Measurements from ENCODE around the gene DERA.
"Not testable (repeated sequence)": the region's sequence is repeated elsewhere in the genome, so short reads cannot be mapped to it uniquely, and the experiment has no call there.

The DERA gene

DNA sequence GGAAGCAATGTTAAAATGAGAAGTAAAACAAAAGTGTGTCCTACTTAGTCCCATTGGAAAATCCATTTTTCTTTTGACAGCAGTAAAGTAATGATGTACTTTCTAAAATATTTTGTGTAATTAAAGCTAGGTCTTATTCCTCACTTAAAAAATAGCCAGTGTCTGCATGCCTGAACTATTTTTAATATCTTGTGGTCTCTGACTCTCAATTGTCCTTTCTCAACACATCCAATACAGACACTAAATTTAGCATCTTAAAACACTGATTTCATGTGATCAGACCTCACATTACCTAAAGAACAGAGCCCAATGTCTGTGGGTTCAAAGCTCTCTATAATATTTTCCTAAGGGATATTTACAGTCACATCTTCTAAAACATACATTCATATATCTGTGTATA is 108.0 kb downstream of the DERA start:
- Mint-ChIP-seq H3K27me3 (no peaks in the 10 kb centered on the region), H3K36me3 (peaks cover 25% of the 10 kb centered on the region), H3K4me3 (no peak overlapping the region), H3K9me3 (peaks cover 29% of the 10 kb centered on the region), H3K4me1 (no peaks in the 10 kb centered on the region), H3K27ac (no peak overlapping the region)
- DNase-seq: no peak
- CTCF ChIA-PET: no interaction called here

DNA sequence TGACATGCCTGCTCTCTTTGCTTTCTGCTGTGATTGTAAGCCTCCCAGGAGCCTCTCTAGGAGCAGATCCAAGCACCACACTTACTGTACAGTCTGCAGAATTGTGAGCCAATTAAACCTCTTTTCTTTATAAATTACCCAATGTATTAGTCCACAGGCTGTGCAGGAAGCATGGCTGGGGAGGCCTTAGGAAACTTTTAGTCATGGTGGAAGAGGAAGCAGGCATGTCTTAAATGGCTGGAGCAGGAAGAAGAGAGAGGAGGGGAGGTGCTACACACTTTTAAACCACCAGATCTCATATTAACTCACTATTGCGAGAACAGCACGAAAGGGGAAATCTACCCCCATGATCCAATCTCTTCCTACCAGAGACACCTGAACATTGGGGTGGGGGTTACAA is 108.9 kb downstream of the DERA start:
- Mint-ChIP-seq H3K27me3 (no peaks in the 10 kb centered on the region), H3K9me3 (peaks cover 20% of the 10 kb centered on the region), H3K36me3 (peaks cover 22% of the 10 kb centered on the region), H3K4me3 (no peak overlapping the region), H3K4me1 (no peaks in the 10 kb centered on the region), H3K27ac (no peak overlapping the region)
- no peak for DNase-seq
- CTCF ChIA-PET: no interaction called here

DNA sequence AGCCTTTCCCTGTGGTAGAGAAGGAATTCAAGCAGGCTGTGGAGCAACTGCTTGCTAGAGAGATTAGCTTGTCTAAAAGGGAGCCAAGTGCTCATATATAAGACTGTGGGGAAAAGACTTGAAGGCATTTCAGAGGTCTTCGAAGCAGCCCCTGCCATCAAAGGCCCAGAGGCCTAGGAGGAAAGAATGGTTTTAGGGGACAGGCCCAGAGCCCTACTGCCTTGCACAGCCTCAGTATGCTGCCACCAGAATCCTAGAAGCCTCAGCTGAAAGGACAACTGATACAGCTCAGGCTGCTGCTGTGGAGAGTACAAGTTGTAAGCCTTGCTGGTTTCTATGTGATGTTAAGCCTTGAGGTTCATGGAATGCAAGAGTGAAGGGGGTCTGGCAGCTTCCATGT is 109.9 kb downstream of the DERA start:
- H3K36me3 Mint-ChIP-seq: peaks cover 19% of the 10 kb centered on the region

DNA sequence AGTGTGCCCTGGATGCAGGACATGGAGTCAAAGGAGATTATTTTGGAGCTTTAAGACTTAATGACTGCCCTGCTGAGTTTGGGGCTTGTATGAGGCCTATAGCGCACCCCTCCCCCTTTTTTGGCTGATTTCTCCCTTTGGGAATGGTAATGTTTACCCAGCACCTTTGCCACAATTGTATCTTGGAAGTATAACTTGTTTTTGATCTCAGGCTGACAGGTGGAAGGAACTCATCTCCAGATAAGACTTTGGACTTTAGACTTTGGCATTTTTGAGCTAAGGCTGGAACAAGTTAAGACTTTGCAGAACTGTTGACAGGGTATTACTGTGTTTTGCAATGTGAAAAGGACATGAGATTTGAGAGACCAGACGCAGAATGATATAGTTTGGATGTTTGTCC is 110.5 kb downstream of the DERA start:
- Mint-ChIP-seq H3K36me3 (peaks cover 19% of the 10 kb centered on the region), H3K27ac (no peak overlapping the region), H3K9me3 (peaks cover 15% of the 10 kb centered on the region), H3K4me3 (no peak overlapping the region), H3K4me1 (no peaks in the 10 kb centered on the region), H3K27me3 (no peaks in the 10 kb centered on the region)
- no peak for DNase-seq
- CTCF ChIA-PET: no interaction called here

More for the DNA sequence above, 109.9 kb downstream of the DERA start:
- Mint-ChIP-seq H3K27ac (no peak overlapping the region), H3K27me3 (no peaks in the 10 kb centered on the region), H3K4me1 (no peaks in the 10 kb centered on the region), H3K4me3 (no peak overlapping the region), H3K9me3 (peaks cover 15% of the 10 kb centered on the region)
- DNase-seq: no peak
- CTCF ChIA-PET: no interaction called here

DNA sequence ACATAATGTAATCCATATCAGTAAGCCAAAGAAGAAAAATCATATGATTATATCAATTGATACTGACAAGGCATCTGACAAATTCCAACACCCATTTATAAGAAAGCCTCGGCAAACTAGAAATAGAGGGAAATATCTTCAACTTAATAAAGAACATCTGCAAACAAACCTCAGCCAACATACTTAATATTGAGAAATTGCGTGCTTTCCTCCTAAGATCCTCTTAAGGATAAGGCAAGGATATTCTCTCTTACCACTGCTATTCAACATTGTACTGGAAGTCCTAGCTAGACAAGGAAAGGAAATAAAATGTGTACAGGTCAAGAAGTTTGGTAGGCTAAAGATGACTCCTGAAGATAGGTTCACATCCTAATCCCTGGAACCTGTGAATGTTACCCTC is 115.9 kb downstream of the DERA start:
- H3K4me3 Mint-ChIP-seq: no peak overlapping the region
- H3K4me1 Mint-ChIP-seq: no peaks in the 10 kb centered on the region
- DNase-seq: no peak
- H3K27me3 Mint-ChIP-seq: no peaks in the 10 kb centered on the region
- CTCF ChIA-PET: no interaction called here
- peaks cover 8% of the 10 kb centered on the region for H3K36me3 Mint-ChIP-seq
- H3K27ac Mint-ChIP-seq: no peak overlapping the region
- peaks cover 7% of the 10 kb centered on the region for H3K9me3 Mint-ChIP-seq

DNA sequence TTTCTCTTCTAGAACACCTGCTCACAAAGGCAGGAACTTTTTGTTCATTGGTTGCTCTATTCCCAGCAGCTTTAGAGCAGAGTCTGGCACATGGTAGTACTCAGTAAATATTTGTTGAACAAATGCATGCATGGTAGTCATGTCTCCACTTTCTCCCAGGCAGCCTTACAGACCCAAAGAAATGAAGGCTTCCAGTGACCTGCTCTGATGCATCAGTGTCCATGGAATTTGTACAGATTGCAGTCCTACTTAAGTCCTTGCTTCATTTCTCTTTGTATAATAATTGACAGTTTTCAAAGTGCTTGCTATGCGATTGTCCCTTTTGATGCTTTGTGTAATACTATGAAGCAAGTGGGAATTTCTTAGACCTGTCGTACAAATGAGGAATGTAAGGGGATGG is 119.6 kb downstream of the DERA start:
- no peak for DNase-seq
- no peak overlapping the region for H3K4me3 Mint-ChIP-seq
- H3K9me3 Mint-ChIP-seq: peaks cover 3% of the 10 kb centered on the region

DNA sequence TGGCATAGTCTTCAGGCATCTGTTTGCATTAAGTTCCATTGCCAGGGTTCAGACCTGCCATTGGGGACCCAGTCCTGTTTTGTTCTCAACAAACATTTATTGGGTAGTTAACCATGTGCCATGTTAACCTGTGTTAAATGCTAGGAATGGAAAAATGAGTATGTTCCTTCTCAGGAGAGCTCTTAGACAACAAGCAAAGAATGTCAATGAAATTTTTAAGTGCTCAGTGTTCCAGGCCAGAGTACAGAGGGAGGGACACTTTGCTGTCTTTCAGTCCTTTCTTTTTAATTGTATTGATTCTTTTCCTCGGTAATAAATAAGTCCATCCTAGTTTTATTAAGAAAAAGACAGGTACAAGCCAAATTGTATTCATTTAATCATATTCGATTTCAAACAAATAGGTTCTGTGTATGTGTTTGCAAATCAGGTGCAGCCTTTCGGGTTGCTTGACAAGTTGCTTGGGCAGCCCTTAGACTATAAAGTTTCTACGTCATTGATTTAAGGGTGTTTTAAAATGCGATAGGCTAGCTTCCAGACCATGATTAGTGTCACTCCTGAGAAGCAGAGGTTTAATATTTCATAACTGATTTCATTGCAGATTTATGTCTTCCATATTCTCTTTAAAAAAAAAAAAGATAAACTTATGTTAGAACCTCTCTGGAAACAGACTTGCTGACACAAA is 123.1 kb downstream of the DERA start:
- H3K4me1 Mint-ChIP-seq: no peaks in the 10 kb centered on the region
- H3K9me3 Mint-ChIP-seq: no peaks in the 10 kb centered on the region
- DNase-seq: no peak
- H3K27me3 Mint-ChIP-seq: no peaks in the 10 kb centered on the region
- H3K36me3 Mint-ChIP-seq: peaks cover 15% of the 10 kb centered on the region
- no peak overlapping the region for H3K27ac Mint-ChIP-seq
- no peak overlapping the region for H3K4me3 Mint-ChIP-seq
- CTCF ChIA-PET: no interaction called here

More for the DNA sequence above, 119.6 kb downstream of the DERA start:
- Mint-ChIP-seq H3K36me3 (peaks cover 9% of the 10 kb centered on the region), H3K27ac (no peak overlapping the region), H3K4me1 (no peaks in the 10 kb centered on the region), H3K27me3 (no peaks in the 10 kb centered on the region)
- CTCF ChIA-PET: no interaction called here

DNA sequence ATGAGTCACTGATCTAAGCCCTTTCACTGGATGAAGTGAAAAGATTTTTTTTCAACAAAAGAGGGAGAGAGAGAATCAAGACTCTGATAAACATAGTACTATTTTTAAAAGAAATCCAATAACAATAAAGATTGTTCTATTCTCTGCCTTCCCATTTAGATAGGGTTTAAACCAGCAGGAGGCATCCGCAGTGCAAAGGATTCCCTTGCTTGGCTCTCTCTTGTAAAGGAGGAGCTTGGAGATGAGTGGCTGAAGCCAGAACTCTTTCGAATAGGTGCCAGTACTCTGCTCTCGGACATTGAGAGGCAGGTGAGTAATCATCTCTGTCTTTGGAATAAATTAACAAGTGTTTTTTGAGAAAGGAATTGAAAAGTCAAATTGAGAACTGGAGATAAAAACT is 124.9 kb downstream of the DERA start:
- peaks cover 15% of the 10 kb centered on the region for H3K36me3 Mint-ChIP-seq
- CTCF ChIA-PET: no interaction called here
- H3K9me3 Mint-ChIP-seq: no peaks in the 10 kb centered on the region
- no peak overlapping the region for H3K27ac Mint-ChIP-seq
- no peaks in the 10 kb centered on the region for H3K27me3 Mint-ChIP-seq
- H3K4me1 Mint-ChIP-seq: no peaks in the 10 kb centered on the region
- no peak for DNase-seq
- H3K4me3 Mint-ChIP-seq: no peak overlapping the region

DNA sequence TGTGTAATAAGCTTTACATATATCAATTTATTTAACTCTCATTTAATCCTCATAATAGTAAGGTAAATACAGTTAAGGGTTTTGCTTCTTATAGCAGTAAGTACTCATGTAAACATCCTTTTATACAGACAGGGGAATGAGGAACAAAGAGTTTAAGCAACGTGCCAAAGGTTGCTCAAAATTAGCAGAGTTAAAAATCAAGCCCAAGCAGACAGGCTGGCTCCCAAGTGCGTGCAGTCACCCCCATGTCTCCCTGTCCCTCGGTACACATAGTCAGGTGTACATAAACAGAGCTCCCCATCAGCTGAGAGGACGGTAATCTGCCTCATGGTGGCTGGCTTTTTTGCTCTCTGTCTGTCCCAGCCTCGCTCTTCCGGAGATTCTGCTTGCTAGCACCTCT is 126.4 kb downstream of the DERA start:
- no peak for DNase-seq
- H3K9me3 Mint-ChIP-seq: peaks cover 2% of the 10 kb centered on the region
- H3K36me3 Mint-ChIP-seq: peaks cover 11% of the 10 kb centered on the region
- H3K27ac Mint-ChIP-seq: no peak overlapping the region
- H3K27me3 Mint-ChIP-seq: no peaks in the 10 kb centered on the region
- H3K4me3 Mint-ChIP-seq: no peak overlapping the region
- no peaks in the 10 kb centered on the region for H3K4me1 Mint-ChIP-seq
- CTCF ChIA-PET: no interaction called here

DNA sequence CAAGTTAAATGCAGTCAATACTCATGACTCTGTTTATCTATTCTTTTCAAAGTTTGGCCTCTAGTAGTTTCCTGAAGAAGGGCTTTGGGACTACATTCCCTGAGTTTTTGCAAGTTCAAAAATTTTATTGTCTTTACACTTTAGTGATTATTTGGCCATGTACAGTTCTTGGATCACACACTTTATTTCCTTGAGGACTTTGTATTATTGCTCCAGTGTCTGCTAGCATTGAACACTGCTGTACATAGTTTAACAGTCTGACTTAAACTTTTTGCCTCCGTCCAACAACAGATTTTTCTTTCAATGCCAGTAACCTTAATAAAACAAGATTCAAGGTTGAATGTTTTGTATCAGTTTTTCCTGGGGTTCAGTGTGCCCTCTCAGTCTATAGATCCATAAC is 132.3 kb downstream of the DERA start:
- CTCF ChIA-PET: no interaction called here
- DNase-seq: no peak
- peaks cover 4% of the 10 kb centered on the region for H3K36me3 Mint-ChIP-seq
- H3K27ac Mint-ChIP-seq: no peak overlapping the region
- H3K9me3 Mint-ChIP-seq: peaks cover 18% of the 10 kb centered on the region
- H3K27me3 Mint-ChIP-seq: no peaks in the 10 kb centered on the region
- no peak overlapping the region for H3K4me3 Mint-ChIP-seq
- H3K4me1 Mint-ChIP-seq: no peaks in the 10 kb centered on the region

DNA sequence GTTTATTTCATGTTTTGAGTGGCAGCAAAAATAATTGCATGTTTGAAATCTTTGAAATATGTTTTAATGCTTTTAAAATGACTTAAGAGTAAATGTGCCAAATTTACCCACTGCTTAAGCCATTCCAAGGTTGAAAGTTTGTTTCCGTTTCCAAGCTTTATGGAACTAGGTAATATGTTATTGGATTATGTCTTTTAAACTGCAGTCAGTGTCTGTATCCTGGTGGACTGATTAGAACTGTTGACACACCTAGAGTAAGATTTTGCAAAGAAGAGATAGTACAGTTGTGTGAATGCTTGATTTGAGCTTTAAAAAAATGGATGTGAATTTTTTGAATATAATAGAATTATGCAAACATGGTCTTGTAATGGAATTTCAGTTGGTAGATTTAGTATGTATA is 135.1 kb downstream of the DERA start:
- Mint-ChIP-seq H3K27ac (no peak overlapping the region), H3K4me1 (no peaks in the 10 kb centered on the region), H3K27me3 (no peaks in the 10 kb centered on the region), H3K9me3 (peaks cover 29% of the 10 kb centered on the region), H3K4me3 (no peak overlapping the region), H3K36me3 (no peaks in the 10 kb centered on the region)
- no peak for DNase-seq
- CTCF ChIA-PET: no interaction called here

DNA sequence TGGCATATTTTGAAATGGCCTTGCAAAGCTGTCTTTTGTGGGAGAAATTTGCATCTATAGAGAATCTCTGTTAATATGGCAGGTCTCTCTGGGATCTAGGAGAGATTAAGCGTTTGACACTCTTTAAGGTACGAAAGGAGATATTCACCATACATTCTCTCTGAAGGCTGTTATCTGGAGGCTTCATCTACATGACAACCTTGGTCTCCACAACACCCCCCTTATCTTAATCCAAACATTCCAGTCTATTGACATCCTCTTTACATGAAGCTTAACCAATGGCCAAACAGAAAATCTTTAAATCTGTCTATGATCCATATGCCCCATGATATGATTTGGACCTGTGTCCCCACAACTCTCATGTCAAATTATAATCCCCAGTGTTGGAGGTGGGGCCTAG is 137.4 kb downstream of the DERA start:
- CTCF ChIA-PET: no interaction called here
- no peaks in the 10 kb centered on the region for H3K36me3 Mint-ChIP-seq
- DNase-seq: no peak

DNA sequence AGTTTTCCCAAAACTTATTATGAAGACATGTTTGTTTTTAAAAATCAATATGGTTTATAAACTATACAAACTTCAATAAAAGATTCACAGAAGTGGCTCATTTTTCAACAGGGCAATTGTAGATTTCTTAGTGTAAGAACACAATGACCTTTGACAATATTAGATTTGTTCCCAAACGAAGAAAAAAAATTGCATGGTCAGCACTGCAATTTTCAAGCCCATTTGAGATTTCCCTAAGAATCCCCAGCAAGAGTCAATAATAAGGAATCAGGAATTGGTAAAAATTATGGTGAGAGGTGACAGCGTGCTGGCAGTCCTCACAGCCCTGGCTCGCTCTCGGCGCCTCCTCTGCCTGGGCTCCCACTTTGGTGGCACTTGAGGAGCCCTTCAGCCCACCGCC is 145.8 kb downstream of the DERA start:
- no peaks in the 10 kb centered on the region for H3K4me1 Mint-ChIP-seq
- no peaks in the 10 kb centered on the region for H3K36me3 Mint-ChIP-seq
- H3K9me3 Mint-ChIP-seq: peaks cover 12% of the 10 kb centered on the region
- no peak overlapping the region for H3K4me3 Mint-ChIP-seq
- CTCF ChIA-PET: no interaction called here
- H3K27ac Mint-ChIP-seq: no peak overlapping the region
- DNase-seq: no peak
- H3K27me3 Mint-ChIP-seq: no peaks in the 10 kb centered on the region

More for the DNA sequence above, 137.4 kb downstream of the DERA start:
- H3K4me3 Mint-ChIP-seq: no peak overlapping the region
- no peaks in the 10 kb centered on the region for H3K27me3 Mint-ChIP-seq
- no peak overlapping the region for H3K27ac Mint-ChIP-seq
- no peaks in the 10 kb centered on the region for H3K4me1 Mint-ChIP-seq
- peaks cover 30% of the 10 kb centered on the region for H3K9me3 Mint-ChIP-seq

DNA sequence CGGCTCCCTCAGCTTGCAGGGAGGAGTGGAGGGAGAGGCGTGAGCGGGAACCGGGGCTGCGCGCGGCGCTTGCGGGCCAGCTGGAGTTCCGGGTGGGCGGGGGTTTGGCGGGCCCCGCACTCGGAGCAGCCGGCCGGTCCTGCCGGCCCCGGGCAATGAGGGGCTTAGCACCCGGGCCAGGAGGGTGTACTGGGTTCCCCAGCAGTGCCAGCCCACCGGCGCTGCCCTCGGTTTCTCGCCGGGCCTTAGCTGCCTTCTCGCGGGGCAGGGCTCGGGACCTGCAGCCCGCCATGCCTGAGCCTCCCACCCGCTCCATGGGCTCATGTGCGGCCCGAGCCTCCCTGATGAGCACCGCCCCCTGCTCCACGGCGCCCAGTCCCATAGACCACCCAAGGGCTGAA is 146.2 kb downstream of the DERA start:
- peaks cover 12% of the 10 kb centered on the region for H3K9me3 Mint-ChIP-seq
- DNase-seq, H3K4me3 Mint-ChIP-seq, CTCF ChIA-PET, H3K4me1 Mint-ChIP-seq, H3K27me3 Mint-ChIP-seq, H3K27ac Mint-ChIP-seq, H3K36me3 Mint-ChIP-seq: not testable (repeated sequence)

DNA sequence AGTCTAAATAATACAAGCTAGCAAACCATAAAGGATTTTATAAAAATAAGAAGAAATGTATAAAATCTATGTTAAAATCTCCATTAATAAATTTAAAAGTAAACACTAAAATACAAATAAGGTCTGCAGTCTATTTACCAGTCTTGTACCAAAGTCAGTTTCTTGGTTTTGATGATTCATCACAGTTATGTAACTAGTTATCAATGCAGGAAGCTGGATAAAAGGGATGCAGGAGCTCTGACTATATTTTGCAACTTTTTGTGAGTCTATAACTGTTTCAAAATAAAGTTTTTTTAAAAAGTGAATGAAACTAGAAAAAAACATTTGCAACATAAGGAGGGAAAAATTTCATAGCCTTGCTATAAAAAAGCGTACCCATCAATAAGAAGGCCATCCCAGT is 151.5 kb downstream of the DERA start:
- H3K27me3 Mint-ChIP-seq: no peaks in the 10 kb centered on the region
- H3K36me3 Mint-ChIP-seq: no peaks in the 10 kb centered on the region
- no peak overlapping the region for H3K4me3 Mint-ChIP-seq
- no peaks in the 10 kb centered on the region for H3K9me3 Mint-ChIP-seq
- no peak for DNase-seq
- no peaks in the 10 kb centered on the region for H3K4me1 Mint-ChIP-seq
- H3K27ac Mint-ChIP-seq: no peak overlapping the region
- CTCF ChIA-PET: no interaction called here

DNA sequence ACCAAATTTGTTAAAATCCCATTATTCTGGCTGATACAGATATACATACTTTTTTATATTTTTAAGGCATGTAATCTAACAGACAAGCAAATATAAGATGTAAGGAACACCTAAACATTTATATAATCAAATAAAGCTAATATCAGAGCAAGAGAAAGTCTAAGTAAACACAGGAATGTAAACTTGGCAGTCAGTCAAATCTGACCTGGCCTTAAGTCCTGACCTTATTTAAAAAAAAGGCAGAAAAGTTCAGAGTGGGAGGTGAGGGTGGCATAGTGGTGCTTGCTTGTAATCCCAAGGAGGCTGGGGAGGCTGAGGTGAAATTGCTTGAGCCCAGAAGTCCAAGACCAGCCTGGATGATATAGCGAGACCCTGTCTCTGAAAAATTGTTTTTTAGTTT is 152.6 kb downstream of the DERA start:
- H3K4me3 Mint-ChIP-seq: no peak overlapping the region
- H3K9me3 Mint-ChIP-seq: no peaks in the 10 kb centered on the region
- no peak for DNase-seq
- H3K27me3 Mint-ChIP-seq: no peaks in the 10 kb centered on the region
- CTCF ChIA-PET: no interaction called here
- no peaks in the 10 kb centered on the region for H3K36me3 Mint-ChIP-seq
- H3K27ac Mint-ChIP-seq: no peak overlapping the region
- H3K4me1 Mint-ChIP-seq: no peaks in the 10 kb centered on the region

All from activated naive CD4-positive, alpha-beta T cell treated with anti-CD3 and anti-CD28 coated beads, Interleukin-2, amount 10 ng/mL, durations not matched to agents 7 days and 5 days (primary cell).